ENCODE results near the gene MX2. TPM values are rescaled to one million over a fixed set of nuclear protein-coding genes. Genes with fewer than 3 reads are reported as not detected.

The MX2 gene
- total RNA-seq, 2 donors from 2014 or later = 1.7 to 4.9 TPM

GRCh38 chr21:41344146-41344545 is 17.7 kb upstream of the MX2 start:
- no peak overlapping the region for H3K4me3 ChIP-seq
- H3K9me3 ChIP-seq = no peaks in the 10 kb centered on the region
- no peaks in the 10 kb centered on the region for H3K27me3 ChIP-seq (replicated peaks; ENCODE audit: insufficient read depth)
- no peak for TF ChIP-seq POLR2A (IDR thresholded peaks at IDR 0.05)
- TF ChIP-seq POLR2AphosphoS5 (IDR thresholded peaks at IDR 0.05) = peak; percentile 11
- TF ChIP-seq CTCF (IDR thresholded peaks at IDR 0.05) = no peak
- 90% methylated on average over 9 of the region's 9 CpGs for WGBS
- peak overlapping the region; percentile 67 to 74 for H3K27ac ChIP-seq
- intact Hi-C loops (cut with DNase I) = no loop called here
- no peaks in the 10 kb centered on the region for H3K36me3 ChIP-seq
- peaks cover 10% of the 10 kb centered on the region for H3K4me1 ChIP-seq (replicated peaks)
- DNase-seq (ENCODE audit: low spot score) = no peak

- Histone ChIP-seq H3K9me3 (no peaks in the 10 kb centered on the region), H3K27me3 (replicated peaks; ENCODE audit: insufficient read depth) (no peaks in the 10 kb centered on the region), H3K4me1 (replicated peaks) (peaks cover 10% of the 10 kb centered on the region), H3K27ac (peak overlapping the region; percentile 67 to 74), H3K4me3 (no peak overlapping the region), H3K36me3 (no peaks in the 10 kb centered on the region)
- intact Hi-C loops (cut with DNase I) = no loop called here
- DNase-seq (ENCODE audit: low spot score) = no peak
- WGBS = 97% methylated on average over 4 of the region's 4 CpGs
- TF ChIP-seq POLR2A (IDR thresholded peaks at IDR 0.05) = no peak
- TF ChIP-seq CTCF (IDR thresholded peaks at IDR 0.05) = no peak
- TF ChIP-seq POLR2AphosphoS5 (IDR thresholded peaks at IDR 0.05) = no peak
Observed at GRCh38 chr21:41345356-41345755, 16.5 kb upstream of the MX2 start.

- intact Hi-C loops (cut with DNase I) = no loop called here
- 50% methylated on average over 13 of the region's 13 CpGs for WGBS
Observed at GRCh38 chr21:41345934-41346685, 15.7 kb upstream of the MX2 start.

GRCh38 chr21:41346758-41347157 is 15.1 kb upstream of the MX2 start:
- H3K36me3 ChIP-seq = no peaks in the 10 kb centered on the region
- H3K9me3 ChIP-seq = no peaks in the 10 kb centered on the region
- TF ChIP-seq POLR2AphosphoS5 (IDR thresholded peaks at IDR 0.05) = no peak
- TF ChIP-seq CTCF (IDR thresholded peaks at IDR 0.05) = no peak
- TF ChIP-seq POLR2A (IDR thresholded peaks at IDR 0.05) = no peak
- intact Hi-C loops (cut with DNase I) = no loop called here
- no peak for DNase-seq (ENCODE audit: low spot score)
- H3K4me1 ChIP-seq (replicated peaks) = peaks cover 10% of the 10 kb centered on the region
- peak overlapping the region; percentile 14 to 74 for H3K27ac ChIP-seq
- WGBS = 95% methylated on average over 8 of the region's 8 CpGs
- no peak overlapping the region for H3K4me3 ChIP-seq
- H3K27me3 ChIP-seq (replicated peaks; ENCODE audit: insufficient read depth) = no peaks in the 10 kb centered on the region

More at GRCh38 chr21:41345934-41346685, 15.7 kb upstream of the MX2 start:
- DNase-seq (ENCODE audit: low spot score) = peak; percentile 81
- peaks cover 10% of the 10 kb centered on the region for H3K4me1 ChIP-seq (replicated peaks)
- H3K36me3 ChIP-seq = no peaks in the 10 kb centered on the region
- peak overlapping the region; percentile 67 to 74 for H3K27ac ChIP-seq
- no peaks in the 10 kb centered on the region for H3K27me3 ChIP-seq (replicated peaks; ENCODE audit: insufficient read depth)
- no peak overlapping the region for H3K4me3 ChIP-seq
- TF ChIP-seq CTCF (IDR thresholded peaks at IDR 0.05) (no peak), POLR2A (IDR thresholded peaks at IDR 0.05) (no peak), POLR2AphosphoS5 (IDR thresholded peaks at IDR 0.05) (peak; percentile 88)
- H3K9me3 ChIP-seq = no peaks in the 10 kb centered on the region

GRCh38 chr21:41348434-41348833 is 13.4 kb upstream of the MX2 start:
- no peak overlapping the region for H3K4me3 ChIP-seq
- peak; percentile 39 for DNase-seq (ENCODE audit: low spot score)
- 51% methylated on average over 6 of the region's 6 CpGs for WGBS
- no peaks in the 10 kb centered on the region for H3K9me3 ChIP-seq
- intact Hi-C loops (cut with DNase I) = no loop called here
- H3K4me1 ChIP-seq (replicated peaks) = peaks cover 10% of the 10 kb centered on the region
- TF ChIP-seq POLR2AphosphoS5 (IDR thresholded peaks at IDR 0.05) (peak; percentile 83), CTCF (IDR thresholded peaks at IDR 0.05) (no peak), POLR2A (IDR thresholded peaks at IDR 0.05) (no peak)
- H3K27ac ChIP-seq = peak overlapping the region; percentile 5 to 32
- no peaks in the 10 kb centered on the region for H3K27me3 ChIP-seq (replicated peaks; ENCODE audit: insufficient read depth)
- no peaks in the 10 kb centered on the region for H3K36me3 ChIP-seq
